Measurements from ENCODE around the gene COL18A1.

DNA sequence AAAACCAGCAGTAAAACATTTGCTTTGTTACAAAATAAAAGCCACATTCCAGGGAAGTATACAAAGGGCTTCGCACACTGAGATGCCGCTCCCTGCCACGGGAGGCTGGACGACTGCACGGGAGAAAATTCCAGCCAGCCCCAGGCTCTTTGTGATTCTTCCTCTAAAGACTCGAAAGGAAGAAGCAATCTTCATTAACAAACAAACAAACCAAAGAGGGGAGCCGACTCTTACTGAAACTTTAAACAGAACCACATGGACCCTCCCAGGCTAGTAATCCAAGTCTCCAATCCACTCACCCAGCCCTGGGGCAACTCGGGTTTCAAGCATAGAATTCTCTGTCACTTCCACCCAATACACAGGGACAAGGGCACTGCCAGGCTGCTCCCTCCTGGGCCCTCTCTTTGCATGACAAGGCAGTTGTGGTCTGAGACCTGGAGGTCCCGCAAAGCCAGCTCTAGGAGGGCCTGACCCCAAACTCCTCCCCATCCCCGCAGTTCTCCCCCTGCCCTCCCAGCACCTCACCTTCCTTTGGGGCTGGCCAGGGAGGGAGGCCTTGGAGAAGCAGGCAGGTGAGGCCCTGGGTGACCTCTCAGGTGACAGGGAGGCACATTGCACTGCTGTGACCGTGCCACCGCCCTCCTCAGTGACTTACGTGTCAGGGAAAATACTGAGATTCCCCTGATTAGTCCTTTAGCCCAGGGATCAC, 26.6 kb upstream of the COL18A1 start:
- TF ChIP-seq, protein P1, sequence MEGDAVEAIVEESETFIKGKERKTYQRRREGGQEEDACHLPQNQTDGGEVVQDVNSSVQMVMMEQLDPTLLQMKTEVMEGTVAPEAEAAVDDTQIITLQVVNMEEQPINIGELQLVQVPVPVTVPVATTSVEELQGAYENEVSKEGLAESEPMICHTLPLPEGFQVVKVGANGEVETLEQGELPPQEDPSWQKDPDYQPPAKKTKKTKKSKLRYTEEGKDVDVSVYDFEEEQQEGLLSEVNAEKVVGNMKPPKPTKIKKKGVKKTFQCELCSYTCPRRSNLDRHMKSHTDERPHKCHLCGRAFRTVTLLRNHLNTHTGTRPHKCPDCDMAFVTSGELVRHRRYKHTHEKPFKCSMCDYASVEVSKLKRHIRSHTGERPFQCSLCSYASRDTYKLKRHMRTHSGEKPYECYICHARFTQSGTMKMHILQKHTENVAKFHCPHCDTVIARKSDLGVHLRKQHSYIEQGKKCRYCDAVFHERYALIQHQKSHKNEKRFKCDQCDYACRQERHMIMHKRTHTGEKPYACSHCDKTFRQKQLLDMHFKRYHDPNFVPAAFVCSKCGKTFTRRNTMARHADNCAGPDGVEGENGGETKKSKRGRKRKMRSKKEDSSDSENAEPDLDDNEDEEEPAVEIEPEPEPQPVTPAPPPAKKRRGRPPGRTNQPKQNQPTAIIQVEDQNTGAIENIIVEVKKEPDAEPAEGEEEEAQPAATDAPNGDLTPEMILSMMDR (conservative IDR thresholded peaks at IDR 0.05), result no peak
- no peak for TF ChIP-seq ZFX (IDR thresholded peaks at IDR 0.05)
